Measurements from ENCODE around the gene USH2A. TPM values are rescaled to one million over a fixed set of nuclear protein-coding genes. Genes with fewer than 3 reads are reported as not detected.

Gene USH2A
- total RNA-seq, 1 experiment from 2014 or later: not detected

DNA sequence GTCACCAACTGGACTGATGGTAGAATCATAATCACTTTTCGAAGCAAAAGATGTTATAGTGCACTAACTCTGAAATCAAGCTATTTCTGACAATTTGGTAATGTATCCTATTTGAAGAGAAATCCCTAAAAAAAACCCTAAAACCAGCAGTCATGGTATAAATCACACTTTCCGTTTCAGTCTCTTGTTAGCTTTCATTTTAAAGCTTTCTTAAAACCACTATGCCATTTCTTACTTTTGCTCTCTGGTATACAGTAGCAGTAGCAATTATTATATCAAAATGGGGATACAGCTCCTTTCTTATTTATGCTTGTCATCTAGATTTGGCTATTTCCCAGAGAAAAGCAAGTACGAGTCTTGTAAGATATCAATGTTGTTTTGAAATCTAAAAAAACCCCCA lies 532.8 kb downstream of the USH2A start:
- DNase-seq (ENCODE audit: low spot score): no peak
- no peak overlapping the region for H3K27ac ChIP-seq (ENCODE audit: low read depth, low read length, poor library complexity, severe bottlenecking)
- H3K9me3 ChIP-seq (ENCODE audit: low read depth, low read length, poor library complexity, severe bottlenecking): no peaks in the 10 kb centered on the region
- CTCF ChIA-PET: no interaction called here
- H3K27me3 ChIP-seq (replicated peaks; ENCODE audit: insufficient read depth, low read depth, low read length, poor library complexity): peaks cover 72% of the 10 kb centered on the region
- no peak overlapping the region for H3K4me3 ChIP-seq (ENCODE audit: low read depth, low read length, poor library complexity, severe bottlenecking)
- no peaks in the 10 kb centered on the region for H3K4me1 ChIP-seq (ENCODE audit: insufficient read depth, low read length, poor library complexity, severe bottlenecking)
- no peaks in the 10 kb centered on the region for H3K36me3 ChIP-seq (ENCODE audit: insufficient read depth, low read length, poor library complexity, severe bottlenecking)
- intact Hi-C loops (cut with micrococcal nuclease; ENCODE audit: unreplicated experiment): no loop called here
- POLR2A ChIA-PET (ENCODE audit: low non-redundant PET): interaction anchor here (0.6 kb wide), 1 partner anchor 293 kb away, joined by 3 read pairs; no protein-coding TSS in a partner anchor
- no TSS peak for BruUV-seq (replicated peaks)
- TF ChIP-seq, protein P1, sequence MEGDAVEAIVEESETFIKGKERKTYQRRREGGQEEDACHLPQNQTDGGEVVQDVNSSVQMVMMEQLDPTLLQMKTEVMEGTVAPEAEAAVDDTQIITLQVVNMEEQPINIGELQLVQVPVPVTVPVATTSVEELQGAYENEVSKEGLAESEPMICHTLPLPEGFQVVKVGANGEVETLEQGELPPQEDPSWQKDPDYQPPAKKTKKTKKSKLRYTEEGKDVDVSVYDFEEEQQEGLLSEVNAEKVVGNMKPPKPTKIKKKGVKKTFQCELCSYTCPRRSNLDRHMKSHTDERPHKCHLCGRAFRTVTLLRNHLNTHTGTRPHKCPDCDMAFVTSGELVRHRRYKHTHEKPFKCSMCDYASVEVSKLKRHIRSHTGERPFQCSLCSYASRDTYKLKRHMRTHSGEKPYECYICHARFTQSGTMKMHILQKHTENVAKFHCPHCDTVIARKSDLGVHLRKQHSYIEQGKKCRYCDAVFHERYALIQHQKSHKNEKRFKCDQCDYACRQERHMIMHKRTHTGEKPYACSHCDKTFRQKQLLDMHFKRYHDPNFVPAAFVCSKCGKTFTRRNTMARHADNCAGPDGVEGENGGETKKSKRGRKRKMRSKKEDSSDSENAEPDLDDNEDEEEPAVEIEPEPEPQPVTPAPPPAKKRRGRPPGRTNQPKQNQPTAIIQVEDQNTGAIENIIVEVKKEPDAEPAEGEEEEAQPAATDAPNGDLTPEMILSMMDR (conservative IDR thresholded peaks at IDR 0.05; ENCODE audit: low read depth, low read length): no peak
- no peak for TF ChIP-seq EZH2 (IDR thresholded peaks at IDR 0.05; ENCODE audit: borderline replicate concordance, low read depth, low read length, poor library complexity, severe bottlenecking)

DNA sequence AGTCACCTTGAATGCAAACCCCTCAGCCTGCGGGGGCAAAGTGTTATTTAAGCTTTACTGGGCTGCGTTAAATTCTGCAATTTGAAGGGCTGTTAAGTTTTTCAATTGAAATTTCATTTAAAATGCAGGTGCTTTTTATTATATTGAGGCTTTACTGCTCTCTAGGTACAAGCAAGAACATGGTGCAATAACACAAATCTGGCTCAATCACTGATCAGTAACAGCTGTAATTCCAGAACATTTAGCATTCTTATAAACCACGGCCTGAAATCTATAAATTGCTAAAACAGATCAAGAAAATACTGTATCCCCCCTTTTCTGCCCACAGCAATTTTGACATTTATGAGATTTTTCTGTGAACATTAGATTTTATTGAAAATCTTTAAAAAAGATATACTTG lies 533.4 kb downstream of the USH2A start:
- DNase-seq (ENCODE audit: low spot score): no peak
- ChIA-PET CTCF (no interaction called here), POLR2A (ENCODE audit: low non-redundant PET) (no interaction called here)
- intact Hi-C loops (cut with micrococcal nuclease; ENCODE audit: unreplicated experiment): no loop called here
- TF ChIP-seq, protein P1 (conservative IDR thresholded peaks at IDR 0.05; ENCODE audit: low read depth, low read length): no peak
- no peak for TF ChIP-seq EZH2 (IDR thresholded peaks at IDR 0.05; ENCODE audit: borderline replicate concordance, low read depth, low read length, poor library complexity, severe bottlenecking)
- no TSS peak for BruUV-seq (replicated peaks)
- H3K27me3 ChIP-seq (replicated peaks; ENCODE audit: insufficient read depth, low read depth, low read length, poor library complexity): peaks cover 66% of the 10 kb centered on the region
- no peak overlapping the region for H3K27ac ChIP-seq (ENCODE audit: low read depth, low read length, poor library complexity, severe bottlenecking)
- H3K4me3 ChIP-seq (ENCODE audit: low read depth, low read length, poor library complexity, severe bottlenecking): no peak overlapping the region
- H3K4me1 ChIP-seq (ENCODE audit: insufficient read depth, low read length, poor library complexity, severe bottlenecking): no peaks in the 10 kb centered on the region
- no peaks in the 10 kb centered on the region for H3K9me3 ChIP-seq (ENCODE audit: low read depth, low read length, poor library complexity, severe bottlenecking)
- H3K36me3 ChIP-seq (ENCODE audit: insufficient read depth, low read length, poor library complexity, severe bottlenecking): no peaks in the 10 kb centered on the region

DNA sequence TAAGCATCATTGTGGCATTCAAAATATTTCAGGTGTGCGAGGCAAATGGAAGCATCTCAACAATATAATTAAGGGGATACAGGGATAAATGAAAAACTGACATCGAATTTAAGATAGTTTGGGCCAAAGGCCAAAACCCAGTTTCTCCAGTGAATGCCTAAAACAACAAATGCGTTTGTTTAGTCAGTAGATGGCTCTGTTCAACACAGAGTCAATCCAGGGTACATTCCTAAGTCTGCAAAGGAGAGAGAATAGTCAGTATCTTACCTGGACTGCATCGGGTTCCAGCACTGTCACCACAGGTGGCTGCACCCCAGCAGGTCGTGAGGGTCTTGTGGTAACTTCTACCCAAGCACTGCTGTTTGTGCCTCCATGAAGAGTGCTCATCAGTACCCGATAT lies 535.1 kb downstream of the USH2A start:
- Histone ChIP-seq H3K4me1 (ENCODE audit: insufficient read depth, low read length, poor library complexity, severe bottlenecking) (no peaks in the 10 kb centered on the region), H3K36me3 (ENCODE audit: insufficient read depth, low read length, poor library complexity, severe bottlenecking) (no peaks in the 10 kb centered on the region), H3K4me3 (ENCODE audit: low read depth, low read length, poor library complexity, severe bottlenecking) (no peak overlapping the region), H3K9me3 (ENCODE audit: low read depth, low read length, poor library complexity, severe bottlenecking) (no peaks in the 10 kb centered on the region), H3K27ac (ENCODE audit: low read depth, low read length, poor library complexity, severe bottlenecking) (no peak overlapping the region), H3K27me3 (replicated peaks; ENCODE audit: insufficient read depth, low read depth, low read length, poor library complexity) (peaks cover 50% of the 10 kb centered on the region)
- TF ChIP-seq, protein P1 (conservative IDR thresholded peaks at IDR 0.05; ENCODE audit: low read depth, low read length): peak; percentile 22; the same call in 1 of the 2 replicates
- TF ChIP-seq EZH2 (IDR thresholded peaks at IDR 0.05; ENCODE audit: borderline replicate concordance, low read depth, low read length, poor library complexity, severe bottlenecking): no peak
- DNase-seq (ENCODE audit: low spot score): no peak
- intact Hi-C loops (cut with micrococcal nuclease; ENCODE audit: unreplicated experiment): no loop called here
- no TSS peak for BruUV-seq (replicated peaks)
- CTCF ChIA-PET: no interaction called here
- POLR2A ChIA-PET (ENCODE audit: low non-redundant PET): no interaction called here

All from A673 (cell line).